ENCODE data around the gene ARL10.

The ARL10 gene

DNA sequence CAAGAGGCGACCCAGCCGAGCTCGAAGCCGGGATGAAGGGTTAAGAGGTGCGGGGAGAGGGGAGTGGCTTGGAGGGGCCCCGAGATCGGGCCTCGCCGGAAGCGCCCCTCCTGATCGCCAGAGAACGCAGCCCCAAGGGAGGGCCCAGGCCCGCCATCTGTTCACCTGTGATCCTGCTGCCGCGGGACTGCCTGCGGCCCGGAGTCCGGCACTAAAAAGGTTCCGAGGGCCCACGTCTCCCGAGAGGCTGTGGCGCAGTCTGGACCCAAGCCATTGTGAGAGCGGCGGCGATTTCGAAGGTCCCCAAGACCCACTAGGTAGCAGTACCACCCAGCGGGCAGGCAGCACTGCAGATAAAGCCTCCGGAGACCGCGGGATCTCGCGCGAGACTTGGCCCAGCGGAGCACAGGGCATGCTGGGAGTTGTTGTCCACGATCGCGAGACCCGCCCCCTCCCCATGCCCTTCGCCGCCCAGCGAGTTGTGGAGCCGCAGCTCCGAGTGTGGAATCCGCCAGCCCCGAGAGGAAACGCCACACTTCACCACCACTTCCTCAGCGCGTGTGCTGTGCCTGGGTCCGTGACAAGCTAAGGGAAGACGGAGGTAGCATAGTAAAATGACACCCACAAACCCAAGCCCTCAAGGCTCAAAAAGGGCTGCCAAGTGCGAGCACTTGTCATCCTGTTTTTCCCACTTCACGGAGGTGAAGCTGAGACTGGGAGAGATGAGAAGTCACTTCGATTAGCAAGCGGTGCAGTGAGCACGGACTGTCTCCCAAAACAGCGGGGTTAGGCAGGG lies 3.7 kb upstream of the ARL10 start, which contains the start of gene KIAA1191:
Gene KIAA1191, minus strand, starts transcription at position 328 of the 796 bp plus-strand sequence. CDS start 2,256 bp downstream, outside the sequence.
- DNase-seq (ENCODE audit: low spot score) = peak; percentile 97

DNA sequence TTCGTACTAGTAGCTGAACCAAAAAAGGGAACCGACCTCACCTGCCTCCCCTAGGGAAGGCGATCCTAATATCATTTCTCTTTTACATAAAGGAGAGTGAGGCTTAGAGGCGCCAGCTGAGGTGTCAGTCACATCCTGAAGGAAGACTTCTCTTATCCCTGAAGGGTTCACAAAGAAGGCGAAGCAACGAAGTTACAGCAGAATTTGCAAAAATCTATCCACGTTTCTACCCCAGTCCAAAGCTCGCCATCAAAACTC lies 3.1 kb upstream of the ARL10 start:
- DNase-seq (ENCODE audit: low spot score) = no peak

DNA sequence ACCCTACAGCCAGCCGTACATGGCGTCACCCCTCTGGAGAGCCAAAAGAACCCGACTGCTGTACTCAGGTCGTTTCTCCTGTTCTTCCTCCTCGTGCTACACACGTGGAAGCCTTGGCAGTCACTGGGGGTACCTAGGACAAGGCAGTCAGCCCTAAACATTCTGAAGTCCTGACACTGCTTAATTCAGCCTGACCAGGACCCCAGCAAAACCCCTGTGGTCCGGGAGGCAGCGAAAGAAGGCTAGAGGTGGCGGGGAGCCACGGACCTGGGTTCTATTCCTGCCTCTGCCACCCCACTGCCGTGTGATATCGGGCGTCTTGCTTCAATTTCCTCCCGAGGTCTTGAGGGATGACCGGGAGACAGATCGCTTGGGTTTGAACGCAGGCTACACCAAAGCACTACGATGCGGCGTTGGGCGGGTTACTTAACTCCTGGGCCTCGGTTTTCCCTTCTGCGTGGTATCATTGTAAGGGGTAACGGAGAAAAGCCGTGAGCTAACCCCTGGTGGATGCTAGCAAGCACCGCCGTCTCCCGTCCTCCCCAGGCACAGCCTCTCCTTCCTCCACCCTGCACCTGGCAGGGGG lies 429 bp upstream of the ARL10 start:
- no peak for DNase-seq (ENCODE audit: low spot score)

DNA sequence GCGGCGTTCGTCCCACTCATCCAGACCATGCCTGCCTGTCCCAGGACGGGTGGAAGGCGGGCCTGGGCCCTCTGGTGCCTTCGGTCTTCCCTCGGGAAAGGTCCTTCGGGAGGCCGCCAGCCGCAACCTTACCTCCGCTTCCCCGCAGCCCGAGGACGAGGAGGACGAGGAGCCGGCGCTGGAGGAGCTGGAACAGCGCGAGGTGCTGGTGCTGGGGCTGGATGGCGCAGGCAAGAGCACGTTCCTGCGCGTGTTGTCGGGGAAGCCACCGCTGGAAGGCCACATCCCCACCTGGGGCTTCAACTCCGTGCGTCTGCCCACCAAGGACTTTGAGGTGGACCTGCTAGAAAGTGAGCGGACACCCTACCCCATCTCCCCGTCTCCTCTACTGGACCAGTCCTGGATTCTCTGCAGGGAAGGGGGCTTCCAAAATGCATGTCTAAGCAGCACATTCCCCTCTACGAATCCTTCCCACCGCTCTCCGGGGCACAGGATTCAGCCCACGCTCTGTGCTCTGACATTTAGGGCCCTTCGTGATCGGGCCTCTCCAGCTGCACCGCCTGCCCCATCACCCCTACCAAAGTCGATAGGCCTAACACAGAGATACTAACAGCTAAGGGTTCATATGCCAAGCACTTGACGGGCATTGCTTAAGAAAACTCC lies 1.1 kb downstream of the ARL10 start:
- no peak for DNase-seq (ENCODE audit: low spot score)

DNA sequence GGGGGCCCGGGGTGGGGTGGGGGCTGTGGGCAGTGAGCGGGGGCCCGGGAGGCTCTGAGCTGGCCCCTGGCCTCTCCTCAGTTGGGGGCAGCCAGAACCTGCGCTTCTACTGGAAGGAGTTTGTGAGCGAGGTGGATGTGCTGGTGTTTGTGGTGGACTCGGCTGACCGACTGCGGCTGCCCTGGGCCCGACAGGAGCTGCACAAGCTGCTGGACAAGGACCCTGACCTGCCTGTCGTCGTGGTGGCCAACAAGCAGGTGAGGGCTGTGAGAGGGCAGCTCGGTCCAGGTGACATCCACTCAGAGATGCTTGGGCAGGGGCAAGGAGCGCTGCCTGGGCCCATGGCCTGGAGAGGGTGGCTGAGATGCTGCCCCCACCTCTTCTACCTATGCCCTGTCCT lies 3.4 kb downstream of the ARL10 start:
- no peak for DNase-seq (ENCODE audit: low spot score)

DNA sequence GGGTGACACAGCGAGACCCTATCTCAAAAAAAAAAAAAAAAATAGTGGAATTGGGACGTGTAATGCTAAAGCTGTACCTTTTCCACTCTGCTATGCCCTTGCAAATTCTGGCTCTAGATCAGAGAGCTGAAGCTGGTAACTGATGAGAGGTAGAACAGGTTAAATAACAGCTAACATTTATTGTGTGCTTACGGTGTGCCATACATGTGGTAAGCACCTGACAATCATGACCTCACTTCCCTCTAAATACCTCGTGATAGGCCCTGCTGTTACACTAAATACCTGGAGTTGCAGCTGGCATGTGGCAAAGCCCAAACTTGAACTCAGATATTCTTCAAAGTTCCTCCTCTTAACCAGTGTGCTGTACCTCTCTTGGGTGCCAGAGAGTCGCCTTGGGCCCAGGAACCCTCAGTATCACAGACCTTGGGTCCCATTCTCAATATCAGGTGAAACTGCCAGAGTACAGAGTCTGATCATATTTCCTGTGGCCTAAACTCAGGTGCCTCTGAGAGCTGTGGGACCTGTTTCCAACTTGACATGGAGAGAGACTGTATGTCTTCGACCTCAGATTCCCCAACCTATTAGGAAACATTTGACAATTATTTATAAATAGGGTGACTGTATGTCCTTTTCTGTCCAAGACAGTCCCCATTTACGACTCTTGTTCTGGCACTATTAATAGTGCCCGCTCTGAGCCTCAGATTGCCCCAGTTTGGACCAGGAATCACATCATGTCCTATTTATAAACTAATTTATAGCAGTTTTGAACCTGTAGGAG lies 4.8 kb downstream of the ARL10 start:
- DNase-seq (ENCODE audit: low spot score) = no peak

DNA sequence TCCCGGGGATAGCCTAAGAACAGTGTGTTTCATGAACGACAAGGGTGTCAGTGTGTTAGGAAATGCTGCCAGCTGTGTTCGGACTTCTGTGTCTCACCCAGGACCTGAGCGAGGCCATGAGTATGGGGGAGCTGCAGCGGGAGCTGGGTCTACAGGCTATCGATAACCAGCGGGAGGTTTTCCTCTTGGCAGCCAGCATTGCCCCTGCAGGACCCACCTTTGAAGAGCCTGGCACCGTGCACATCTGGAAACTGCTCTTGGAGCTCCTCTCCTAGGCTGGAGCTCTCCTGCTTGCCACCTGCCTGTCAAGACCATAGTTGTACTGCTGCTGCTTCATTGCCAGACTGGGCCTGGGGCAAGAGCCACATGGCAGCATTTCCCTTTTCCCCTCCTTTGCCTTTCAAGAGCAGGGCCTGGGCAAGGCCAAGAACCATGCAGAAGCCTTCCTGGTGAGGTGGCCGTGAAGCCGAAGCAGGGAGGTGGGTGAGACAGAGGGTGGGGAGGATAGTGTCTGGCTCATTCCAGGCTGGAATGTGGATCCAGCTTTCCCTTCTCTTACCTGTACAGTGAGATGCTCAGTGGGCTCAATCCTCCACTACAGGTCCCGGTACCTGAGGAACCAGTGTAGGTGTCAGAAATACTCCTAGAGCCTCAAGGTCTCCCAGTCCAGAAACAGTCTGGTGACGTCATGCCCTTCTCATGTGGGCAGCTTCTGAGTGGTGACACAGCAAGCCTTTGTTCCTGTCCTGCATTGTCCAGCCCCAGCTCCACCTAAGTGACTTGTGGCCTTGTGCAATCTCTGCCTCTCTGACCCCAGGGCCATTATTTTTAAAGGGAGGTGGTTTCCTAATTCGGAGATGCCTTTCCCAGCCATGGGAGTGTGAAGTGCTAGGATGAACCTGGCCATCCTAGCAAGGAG lies 6.6 kb downstream of the ARL10 start:
- no peak for DNase-seq (ENCODE audit: low spot score)

DNA sequence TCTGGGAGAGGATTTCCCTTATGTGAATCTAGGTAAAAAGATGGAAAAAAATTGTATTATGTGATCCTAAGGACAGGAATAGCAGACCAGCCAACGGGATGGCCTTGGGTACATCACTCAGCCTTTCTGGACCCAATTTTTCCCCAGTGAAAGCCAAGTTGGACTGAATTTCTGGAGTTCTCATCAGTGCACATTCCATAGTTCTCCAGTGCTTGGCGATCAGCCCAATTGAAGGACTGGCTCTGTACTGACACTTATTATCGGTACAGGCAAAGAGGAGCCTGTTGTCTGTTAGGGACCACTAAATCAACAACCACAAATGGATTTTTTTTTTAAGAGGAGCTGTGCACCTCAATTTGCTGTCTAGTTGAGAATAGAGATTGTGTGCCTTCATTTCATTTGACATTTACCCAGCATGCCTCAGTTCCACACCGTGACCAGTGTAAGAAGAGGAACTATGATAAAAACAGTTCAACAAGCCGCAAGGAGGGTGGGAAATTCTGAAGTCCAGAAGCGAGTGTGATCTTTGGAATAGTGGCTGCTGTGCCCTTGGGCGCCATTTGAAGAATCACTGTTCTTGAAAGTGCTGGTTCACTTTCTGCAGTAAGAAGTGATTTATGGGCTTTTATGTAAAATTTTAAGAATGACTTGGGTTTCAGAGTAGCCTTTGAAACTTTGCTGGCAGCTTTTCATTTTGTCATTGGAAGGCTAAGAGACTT lies 8.0 kb downstream of the ARL10 start:
- DNase-seq (ENCODE audit: low spot score) = no peak

DNA sequence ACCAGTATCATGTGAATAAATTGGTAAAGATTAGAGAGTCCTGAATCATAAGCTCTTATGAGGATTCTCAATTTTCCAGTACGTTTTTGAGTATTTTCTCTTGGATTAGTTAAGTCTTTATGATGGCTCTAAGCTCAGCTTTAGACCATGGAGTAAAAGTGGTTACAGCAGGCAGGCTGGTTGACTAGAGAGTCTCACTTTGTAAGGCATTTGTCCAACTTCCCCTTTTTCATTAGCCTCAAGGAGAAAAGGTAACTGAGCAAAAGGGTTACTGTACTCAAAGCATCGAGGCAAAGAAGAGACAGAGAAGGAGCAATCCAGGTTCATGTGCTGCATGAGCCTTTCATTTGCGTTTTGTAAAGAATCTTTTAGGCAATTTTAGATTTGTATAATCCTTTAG lies 14.6 kb downstream of the ARL10 start:
- no peak for DNase-seq (ENCODE audit: low spot score)

DNA sequence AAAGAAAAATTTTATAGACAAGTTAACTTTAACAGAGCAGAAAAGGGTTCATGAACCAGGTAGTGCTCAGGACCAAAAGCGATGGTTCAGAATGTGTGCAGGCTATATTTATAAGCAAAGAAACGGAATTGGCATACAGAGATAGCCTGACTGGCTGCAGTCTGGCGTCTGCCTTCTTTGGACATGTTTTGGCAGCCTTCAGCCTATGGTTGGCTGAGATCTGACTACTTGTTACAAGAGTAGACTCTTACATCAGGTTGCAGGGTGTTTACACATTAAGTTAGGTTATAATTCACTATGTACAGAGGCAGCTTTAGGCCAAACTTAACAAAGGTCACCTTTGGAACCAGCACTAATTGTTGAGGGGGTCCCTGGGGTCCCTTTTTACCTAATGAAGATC lies 16.1 kb downstream of the ARL10 start:
- no peak for DNase-seq (ENCODE audit: low spot score)

DNA sequence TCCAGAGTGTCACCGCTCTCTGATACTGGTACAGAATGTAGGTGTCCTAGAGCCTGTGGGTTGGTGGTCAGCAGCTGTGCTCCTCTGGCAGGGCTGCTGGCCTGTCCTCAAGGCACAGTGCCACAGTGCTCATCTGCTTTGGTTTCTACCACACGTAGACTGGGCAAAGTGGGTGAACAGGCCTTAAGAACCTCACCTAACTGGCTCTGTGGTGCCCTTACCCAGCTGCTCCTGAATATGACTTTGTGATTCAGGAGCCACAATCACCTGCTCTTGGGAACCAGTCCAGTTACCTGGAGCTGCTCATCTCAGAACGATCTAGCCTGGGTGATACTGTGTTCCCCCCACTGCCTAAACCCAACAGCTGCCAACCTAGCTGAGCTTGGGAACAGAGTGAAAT lies 16.7 kb downstream of the ARL10 start:
- DNase-seq (ENCODE audit: low spot score) = no peak

DNA sequence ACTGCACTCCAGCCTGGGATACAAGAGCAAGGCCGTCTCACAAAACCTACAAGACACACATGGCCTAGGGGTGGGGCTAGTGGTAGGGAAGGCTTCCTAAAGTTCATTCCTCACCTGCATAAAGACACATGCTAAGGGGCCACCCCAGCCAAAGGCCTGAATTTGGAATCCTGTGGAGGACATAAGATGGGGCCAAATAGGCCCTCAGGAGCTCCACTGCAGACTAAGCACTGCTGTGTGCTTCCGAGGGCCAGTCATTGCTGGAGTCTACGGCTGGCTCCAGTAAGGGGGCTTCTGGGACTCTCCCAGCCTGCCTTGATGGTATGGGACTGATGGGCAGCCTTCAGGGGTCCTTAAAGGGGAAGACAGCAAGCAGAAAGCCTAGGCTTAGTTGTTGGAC lies 17.4 kb downstream of the ARL10 start:
- DNase-seq (ENCODE audit: low spot score) = no peak

DNA sequence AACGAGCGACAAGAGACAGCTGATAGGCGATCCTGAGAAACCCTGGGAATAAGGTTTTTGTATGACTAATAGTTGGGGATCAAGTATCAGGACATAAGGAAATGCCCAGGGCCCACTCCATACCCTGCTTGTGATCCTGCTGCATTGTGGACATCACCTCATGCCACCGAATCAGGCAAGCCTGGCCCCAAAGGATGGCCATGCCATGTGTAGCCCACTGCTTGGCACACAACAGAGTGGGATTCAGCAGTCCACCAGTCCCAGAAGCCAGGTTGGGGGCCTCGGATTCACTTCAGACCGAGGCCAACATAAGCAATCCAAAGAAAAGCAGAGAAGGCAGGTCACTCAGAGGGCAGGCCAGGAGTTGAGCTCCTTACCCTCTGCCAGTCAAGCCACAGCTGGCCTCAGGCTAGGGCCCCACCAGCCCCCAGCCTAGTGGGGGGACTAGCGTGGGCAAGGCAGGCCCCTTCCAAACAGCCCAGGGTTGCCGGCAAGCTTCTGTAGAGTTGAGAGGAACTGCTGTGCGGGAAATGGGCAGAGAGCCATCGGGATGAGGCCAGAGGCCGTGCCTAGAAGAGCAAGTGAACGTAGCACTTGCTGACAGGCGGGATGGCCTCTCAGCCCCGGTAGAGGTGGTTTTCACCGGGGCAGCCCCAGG lies 18.1 kb downstream of the ARL10 start:
- no peak for DNase-seq (ENCODE audit: low spot score)

DNA sequence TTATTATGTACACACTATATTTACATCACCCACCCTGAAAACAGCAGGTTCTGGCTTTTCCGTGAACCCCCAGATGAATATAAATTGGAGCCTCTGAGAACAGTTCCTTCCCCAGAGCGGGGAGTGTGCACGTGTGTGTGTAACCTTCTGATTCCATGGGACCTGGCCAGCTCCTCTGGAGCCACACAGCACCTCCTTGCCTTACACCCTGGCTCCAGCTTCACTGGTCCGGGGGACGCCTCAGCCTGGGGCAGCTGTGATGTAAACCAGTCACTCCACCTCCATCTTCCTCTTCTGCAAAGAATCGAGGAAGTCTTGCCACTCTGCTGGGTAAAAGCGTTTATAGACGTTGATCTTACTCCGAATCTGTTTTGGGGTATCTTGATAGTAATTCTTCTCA lies 18.7 kb downstream of the ARL10 start:
- no peak for DNase-seq (ENCODE audit: low spot score)

DNA sequence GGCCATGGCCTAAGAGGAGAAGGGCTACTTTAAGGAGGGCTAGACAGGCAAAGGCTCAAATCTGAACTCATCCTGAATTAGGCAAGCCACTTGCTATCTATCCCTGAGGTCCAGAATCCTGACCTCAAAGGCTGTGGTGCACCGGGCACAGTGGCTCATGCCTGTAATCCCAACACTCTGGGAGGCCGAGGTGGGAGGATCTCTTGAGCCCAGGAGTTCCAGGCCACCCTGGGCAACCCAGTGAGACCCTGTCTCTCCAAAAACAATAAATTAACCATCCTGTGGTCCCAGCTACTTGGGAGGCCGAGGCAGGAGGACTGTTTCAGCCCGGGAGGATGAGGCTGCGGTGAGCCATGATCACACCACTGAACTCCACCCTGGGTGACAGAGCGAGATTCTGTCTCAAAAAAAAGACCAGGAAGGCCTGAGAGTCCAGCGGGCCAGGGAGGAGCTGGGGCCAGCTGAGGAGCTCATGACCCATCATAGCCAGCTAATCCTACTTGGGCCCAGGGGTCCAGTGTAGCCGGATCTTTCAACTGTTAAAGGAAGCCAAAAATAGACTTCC lies 19.2 kb downstream of the ARL10 start:
- DNase-seq (ENCODE audit: low spot score) = no peak

DNA sequence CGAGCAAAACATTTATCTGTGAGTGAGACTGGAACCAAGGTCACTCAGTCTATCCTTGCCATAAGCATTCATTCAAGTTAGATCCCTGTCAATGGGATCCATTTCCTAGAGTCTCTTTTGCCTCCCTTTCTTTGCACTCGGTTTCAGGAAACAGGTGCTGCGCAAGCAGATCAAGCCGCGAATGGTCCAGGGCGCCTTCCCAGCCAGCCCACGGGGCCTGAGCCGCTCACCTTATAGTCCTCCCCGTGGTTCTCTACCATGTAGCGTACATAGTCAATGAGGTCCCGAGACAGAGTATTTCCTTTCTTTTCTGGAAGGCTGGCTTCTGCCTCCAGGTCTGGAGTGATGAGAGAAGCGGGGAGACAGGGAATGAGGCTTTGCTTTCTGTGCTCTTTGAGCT lies 19.7 kb downstream of the ARL10 start:
- no peak for DNase-seq (ENCODE audit: low spot score)

DNA sequence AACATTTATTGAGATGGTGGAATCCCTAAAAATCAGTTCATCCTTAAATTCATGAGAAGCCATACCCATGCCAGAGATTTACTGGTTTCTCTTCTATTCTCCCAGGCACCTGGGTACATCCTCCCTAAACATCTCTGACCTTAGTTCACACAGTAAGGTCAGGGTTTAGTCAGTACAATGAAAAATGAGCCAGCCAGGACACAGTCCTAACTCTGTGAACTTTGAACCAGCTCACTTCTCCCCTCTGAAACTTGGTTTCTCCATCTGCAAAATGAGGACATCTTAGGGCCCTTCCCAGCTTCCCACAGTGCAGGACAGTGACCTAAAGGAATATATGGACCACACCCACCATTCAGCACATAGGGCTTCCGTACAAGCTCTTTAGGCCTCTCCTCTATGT lies 21.2 kb downstream of the ARL10 start:
- DNase-seq (ENCODE audit: low spot score) = no peak

DNA sequence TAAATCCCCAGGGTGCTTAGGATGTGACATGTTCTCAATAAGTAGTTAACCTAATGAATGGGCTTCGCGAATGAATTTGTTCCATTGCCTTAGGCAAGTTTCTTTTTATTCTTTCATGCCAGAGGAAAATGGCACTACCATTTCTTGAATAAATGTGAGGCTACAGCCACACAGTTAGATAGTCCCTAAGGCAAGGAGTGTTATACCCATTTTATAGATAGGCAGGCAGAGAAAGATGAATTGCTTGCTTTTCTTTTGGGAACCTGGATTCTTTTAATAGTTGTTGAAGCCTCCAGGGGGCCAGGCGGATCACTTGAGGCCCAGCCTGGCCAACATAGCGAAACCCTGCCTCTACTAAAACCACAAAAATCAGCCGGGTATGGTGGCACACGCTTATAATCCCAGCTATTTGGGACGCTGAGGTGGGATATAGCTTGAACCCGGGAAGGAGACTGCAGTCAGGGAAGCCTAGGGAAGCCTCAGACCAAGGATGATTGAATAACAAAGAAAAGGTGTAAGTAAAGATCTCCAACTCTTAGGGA lies 22.2 kb downstream of the ARL10 start:
- no peak for DNase-seq (ENCODE audit: low spot score)

DNA sequence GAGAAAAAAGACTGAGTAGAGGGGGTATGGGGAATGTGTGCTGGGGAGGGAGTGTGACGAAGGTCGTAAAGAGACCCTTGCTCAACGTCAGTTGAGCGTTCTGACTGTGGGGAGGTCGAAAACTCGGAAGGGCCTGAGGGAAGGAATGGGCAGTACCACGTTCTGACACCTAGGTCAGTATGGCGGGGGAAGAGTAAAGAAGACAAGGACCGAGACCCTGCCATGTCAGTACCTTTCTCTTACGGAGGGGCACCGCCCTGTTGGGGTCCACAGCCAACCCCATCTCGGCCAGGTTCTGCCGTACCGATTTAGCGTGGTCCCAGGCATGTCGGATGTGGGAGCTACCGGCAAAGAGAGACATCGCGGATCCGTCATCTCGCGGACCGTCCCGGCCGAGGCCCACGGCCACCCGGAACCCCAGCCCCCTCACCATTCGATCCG lies 22.7 kb downstream of the ARL10 start:
- no peak for DNase-seq (ENCODE audit: low spot score)

Data from Ammon's horn (tissue), 1 donor.